IMR-90 (cell line): ENCODE data around the gene FAM241A. TPM values are rescaled to one million over a fixed set of nuclear protein-coding genes. Genes with fewer than 3 reads are reported as not detected.
"Not testable (repeated sequence)": the region's sequence is repeated elsewhere in the genome, so short reads cannot be mapped to it uniquely, and the experiment has no call there.

Experiments used
- ATAC-seq: fragments of 200-7000 bp; cut with Tn5 transposase; 2 replicates; pipeline ENCODE4 v1.9.1; 2020; ENCODE audit warnings: low read depth, mild to moderate bottlenecking, moderate library complexity
- BruUV-seq: library from RNA; stranded (reverse); fragments of 400-500 nt; replicated peaks from 2 replicates; lab custom pipeline; 2021; lab: Mats Ljungman, UMichigan
- CTCF ChIA-PET: fragments of 300-600 bp; formaldehyde crosslinking; extraction: SDS; loops from one replicate; lab custom pipeline; 2021; ENCODE audit warnings: antibody characterized with exemption; lab: Yijun Ruan, JAX
- POLR2A ChIA-PET: fragments of 300-600 bp; sonication (Branson Sonifier 250); formaldehyde crosslinking; loops from one replicate; lab custom pipeline; 2022; ENCODE audit warnings: antibody characterized with exemption; ENCODE audit not compliant: unreplicated experiment; lab: Charles Lee
- DNase-seq: peaks from one replicate; pipeline ENCODE4 v3.0.0; 2013
- H2AFZ ChIP-seq: replicated peaks from 2 replicates; pipeline ENCODE3; 2013; ENCODE audit warnings: low read length, mild to moderate bottlenecking; ENCODE audit not compliant: poor library complexity
- H2AK5ac ChIP-seq: 2 replicates; pipeline ENCODE4 v1.6.1; 2013; ENCODE audit warnings: low read depth, low read length, inconsistent platforms
- H2AK9ac ChIP-seq: replicated peaks from 2 replicates; pipeline ENCODE3; 2013; ENCODE audit warnings: mild to moderate bottlenecking, low read depth, low read length, moderate library complexity; ENCODE audit not compliant: poor library complexity
- H2BK120ac ChIP-seq: 2 replicates; pipeline ENCODE4 v1.6.1; 2013; ENCODE audit warnings: low read depth, low read length, inconsistent platforms
- H2BK15ac ChIP-seq: 3 replicates; pipeline ENCODE4 v1.6.1; 2013; ENCODE audit warnings: low read depth, low read length, inconsistent platforms
- H2BK20ac ChIP-seq: 2 replicates; pipeline ENCODE4 v1.6.1; 2013; ENCODE audit warnings: low read depth, mild to moderate bottlenecking, inconsistent platforms, low read length, moderate library complexity
- H2BK5ac ChIP-seq: 2 replicates; pipeline ENCODE4 v1.6.1; 2013; ENCODE audit warnings: mild to moderate bottlenecking, low read depth, low read length, inconsistent platforms; ENCODE audit not compliant: poor library complexity, severe bottlenecking
- H3K14ac ChIP-seq: replicated peaks from 2 replicates; pipeline ENCODE4 v1.6.1; 2013; ENCODE audit warnings: low read depth, low read length, inconsistent platforms
- H3K18ac ChIP-seq: 2 replicates; pipeline ENCODE4 v1.6.1; 2013; ENCODE audit warnings: low read depth, low read length, control low read depth
- H3K23ac ChIP-seq: 2 replicates; pipeline ENCODE4 v1.6.1; 2013; ENCODE audit warnings: low read depth, low read length, inconsistent platforms
- H3K27ac ChIP-seq: 2 replicates; pipeline ENCODE4 v1.5.1; 2013; ENCODE audit warnings: mild to moderate bottlenecking, control low read depth, low read length; ENCODE audit not compliant: insufficient read depth
- H3K27me3 ChIP-seq: 2 replicates; pipeline ENCODE4 v1.6.1; 2013; ENCODE audit warnings: low read length; ENCODE audit not compliant: control insufficient read depth, insufficient read depth
- H3K36me3 ChIP-seq: 2 replicates; pipeline ENCODE4 v1.6.1; 2013; ENCODE audit warnings: low read length, mixed read lengths; ENCODE audit not compliant: control insufficient read depth, insufficient read depth
- H3K4ac ChIP-seq: 2 replicates; pipeline ENCODE4 v1.6.1; 2013; ENCODE audit warnings: low read depth, low read length, inconsistent platforms
- H3K4me1 ChIP-seq: 2 replicates; pipeline ENCODE4 v1.6.1; 2013; ENCODE audit warnings: low read length, mixed read lengths; ENCODE audit not compliant: control insufficient read depth, insufficient read depth
- H3K4me2 ChIP-seq: 2 replicates; pipeline ENCODE4 v1.6.1; 2013; ENCODE audit warnings: low read depth, mild to moderate bottlenecking, control low read depth, low read length, moderate library complexity
- H3K4me3 ChIP-seq: 2 replicates; pipeline ENCODE4 v1.5.1; 2013; ENCODE audit warnings: low read depth, mild to moderate bottlenecking, control low read depth, low read length, moderate library complexity; ENCODE audit not compliant: insufficient read depth
- H3K56ac ChIP-seq: 2 replicates; pipeline ENCODE4 v1.6.1; 2013; ENCODE audit warnings: low read length, inconsistent platforms; ENCODE audit not compliant: insufficient read depth; ENCODE audit errors: extremely low read depth
- H3K79me1 ChIP-seq, 2 experiments: 2 replicates each; pipeline ENCODE4 v1.6.1; 2013; ENCODE audit warnings: low read length in 2 of 2, inconsistent platforms in 1 of 2, low read depth in 1 of 2
- H3K9ac ChIP-seq: 2 replicates; pipeline ENCODE4 v1.6.1; 2013; ENCODE audit warnings: low read depth, low read length, control low read depth
- H3K9me1 ChIP-seq: 2 replicates; pipeline ENCODE4 v1.6.1; 2013; ENCODE audit warnings: low read length, inconsistent platforms; ENCODE audit not compliant: insufficient read depth
- H3K9me3 ChIP-seq: 2 replicates; pipeline ENCODE4 v1.6.1; 2013; ENCODE audit warnings: low read length; ENCODE audit not compliant: control insufficient read depth, insufficient read depth
- H4K20me1 ChIP-seq: 2 replicates; pipeline ENCODE4 v1.6.1; 2013; ENCODE audit warnings: low read length, inconsistent platforms; ENCODE audit not compliant: insufficient read depth
- H4K5ac ChIP-seq: 2 replicates; pipeline ENCODE4 v1.6.1; 2013; ENCODE audit warnings: mild to moderate bottlenecking, low read depth, low read length, control low read depth
- H4K8ac ChIP-seq, 2 experiments: 2 replicates each; pipeline ENCODE4 v1.6.1; 2013; ENCODE audit warnings: low read depth in 2 of 2, low read length in 2 of 2, control low read depth in 1 of 2, inconsistent platforms in 1 of 2
- H4K91ac ChIP-seq: 2 replicates; pipeline ENCODE4 v1.6.1; 2013; ENCODE audit warnings: low read depth, low read length, inconsistent platforms; ENCODE audit not compliant: insufficient read depth
- BHLHE40 ChIP-seq: fragments of 150-350 bp; IDR thresholded peaks from 2 replicates; pipeline ENCODE4 v1.6.1; 2016; ENCODE audit warnings: mild to moderate bottlenecking, low read depth, low read length
- CEBPB ChIP-seq: IDR thresholded peaks from 2 replicates; pipeline ENCODE4 v1.6.1; 2012; ENCODE audit warnings: low read depth, low read length, improper control_type of control experiment
- FOS ChIP-seq: fragments of 150-350 bp; IDR thresholded peaks from 2 replicates; pipeline ENCODE4 v1.6.1; 2016; ENCODE audit warnings: low read depth, low read length
- MAZ ChIP-seq: IDR thresholded peaks from 2 replicates; pipeline ENCODE4 v1.6.1; 2012; ENCODE audit warnings: low read depth, mild to moderate bottlenecking, low read length, improper control_type of control experiment, moderate library complexity, borderline replicate concordance
- NFE2L2 ChIP-seq: fragments of 150-350 bp; IDR thresholded peaks from 2 replicates; pipeline ENCODE4 v1.6.1; 2016; ENCODE audit warnings: low read depth, mild to moderate bottlenecking, low read length
- POLR2A ChIP-seq: IDR thresholded peaks from 2 replicates; pipeline ENCODE4 v1.6.1; 2012; ENCODE audit warnings: mild to moderate bottlenecking, low read depth, low read length
- WGBS, 2 experiments: methylation state at CpG; one replicate each; pipeline versions ENCODE4 v1.1.5 to v1.1.7; 2013; ENCODE audit warnings: missing lambda C conversion rate in 2 of 2; ENCODE audit not compliant: insufficient read length in 1 of 2; ENCODE audit errors: extremely low coverage in 2 of 2; 5-methylcytosine and 5-hydroxymethylcytosine counted together
- dilution Hi-C: fragments of 300-500 bp; cut with HindIII; formaldehyde crosslinking; loops from one replicate; pipeline ENCODE4 v1.14.3; 2018; ENCODE audit warnings: low sequenced_read_pairs; ENCODE audit not compliant: unreplicated experiment
- in situ Hi-C: fragments of 300-500 bp; cut with MboI; formaldehyde crosslinking; loops from 3 replicates; pipeline ENCODE4 v1.14.3; 2019; ENCODE audit warnings: low sequenced_read_pairs, inconsistent platforms, mixed read lengths
- intact Hi-C: fragments of 100-400 bp; cut with micrococcal nuclease; formaldehyde crosslinking; loops from 2 replicates; pipeline ENCODE4 v1.10.0; 2022
- polyA plus RNA-seq, 3 experiments: library from polyadenylated mRNA; depleted of rRNA; stranded (reverse); fragments of >200 nt; gene quantifications; 2 replicates each; pipeline ENCODE4 v1.2.3, GENCODE V29; 2012; ENCODE audit warnings: low replicate concordance in 1 of 3
- total RNA-seq: library from RNA; depleted of rRNA; stranded (reverse); fragments of >200 nt; gene quantifications from 2 replicates; pipeline ENCODE4 v1.2.3, GENCODE V29; 2012

The FAM241A gene
- total and polyA plus RNA-seq, 2 of the 4 experiments (the other 2 are of a cell fraction), result under 0.01 to 0.24 TPM

DNA sequence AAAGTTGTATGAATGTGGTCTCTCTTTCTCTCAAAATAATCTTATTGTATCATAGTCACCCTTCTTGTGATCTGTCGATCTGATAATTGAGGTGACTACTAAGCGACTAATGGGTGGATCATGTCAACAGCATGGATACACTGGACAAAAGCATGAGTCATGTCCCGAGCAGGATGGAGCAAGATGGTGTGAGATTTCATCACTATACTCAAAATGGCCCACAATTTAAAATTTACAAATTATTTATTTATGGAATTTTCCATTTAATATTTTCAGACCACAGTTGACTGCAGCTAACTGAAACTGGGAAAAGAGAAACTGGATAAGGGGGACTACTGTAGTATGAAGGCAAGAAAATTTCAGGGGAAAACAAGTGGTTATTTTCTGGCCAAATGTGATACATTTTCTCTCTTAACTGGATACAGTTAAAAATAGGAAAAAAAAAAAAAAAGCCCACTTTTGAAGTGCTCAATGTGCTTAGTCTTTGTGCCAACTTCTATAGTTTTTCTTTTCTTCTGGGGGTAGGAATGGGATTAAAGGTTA is 25.3 kb downstream of the FAM241A start:
- no TSS peak for BruUV-seq
- no peaks in the 10 kb centered on the region for H3K79me1 ChIP-seq
- H3K4me3 ChIP-seq, result no peak overlapping the region
- no peak overlapping the region for H2AK5ac ChIP-seq
- no peaks in the 10 kb centered on the region for H3K4me1 ChIP-seq
- H3K4me2 ChIP-seq, result peak overlapping the region; percentile 45; the same call in 1 of the 2 replicates
- no peak overlapping the region for H3K23ac ChIP-seq
- in situ Hi-C loops, result no loop called here
- peak overlapping the region; percentile 6; the same call in 1 of the 2 replicates for H2BK20ac ChIP-seq
- no peak overlapping the region for H3K27ac ChIP-seq
- H4K20me1 ChIP-seq, result no peaks in the 10 kb centered on the region
- no peak overlapping the region for H3K56ac ChIP-seq
- H2BK15ac ChIP-seq, result no peak overlapping the region
- CTCF ChIA-PET, result no interaction called here
- WGBS, 2 experiments, result no CpG with 5 or more reads among the region's 3 CpGs
- H3K9me1 ChIP-seq, result no peaks in the 10 kb centered on the region
- H3K36me3 ChIP-seq, result no peaks in the 10 kb centered on the region
- no peak overlapping the region for H4K91ac ChIP-seq
- intact Hi-C loops, result no loop called here
- peak; percentile 82 for ATAC-seq
- dilution Hi-C loops, result no loop called here
- no peak overlapping the region for H2AK9ac ChIP-seq
- no peak overlapping the region for H3K14ac ChIP-seq
- DNase-seq, result peak; percentile 92
- H2BK120ac ChIP-seq, result peak overlapping the region; percentile 85
- no peaks in the 10 kb centered on the region for H3K27me3 ChIP-seq
- H4K5ac ChIP-seq, result no peak overlapping the region
- TF ChIP-seq BHLHE40 (peak; percentile 70), CEBPB (peak; percentile 97), NFE2L2 (0 out of 2 replicates have a peak, but pooled peaks have one; percentile 29), MAZ (no peak), POLR2A (no peak), FOS (peak; percentile 93)
- no peaks in the 10 kb centered on the region for H3K9me3 ChIP-seq
- no peak overlapping the region for H2BK5ac ChIP-seq
- H4K8ac ChIP-seq, result peak overlapping the region; percentile 85 to 87; a peak in 3 of 4 replicates
- peak overlapping the region; percentile 40; the same call in 1 of the 2 replicates for H3K18ac ChIP-seq
- POLR2A ChIA-PET, result no interaction called here
- no peak overlapping the region for H3K4ac ChIP-seq
- H3K9ac ChIP-seq, result no peak overlapping the region
- no peak overlapping the region for H2AFZ ChIP-seq

DNA sequence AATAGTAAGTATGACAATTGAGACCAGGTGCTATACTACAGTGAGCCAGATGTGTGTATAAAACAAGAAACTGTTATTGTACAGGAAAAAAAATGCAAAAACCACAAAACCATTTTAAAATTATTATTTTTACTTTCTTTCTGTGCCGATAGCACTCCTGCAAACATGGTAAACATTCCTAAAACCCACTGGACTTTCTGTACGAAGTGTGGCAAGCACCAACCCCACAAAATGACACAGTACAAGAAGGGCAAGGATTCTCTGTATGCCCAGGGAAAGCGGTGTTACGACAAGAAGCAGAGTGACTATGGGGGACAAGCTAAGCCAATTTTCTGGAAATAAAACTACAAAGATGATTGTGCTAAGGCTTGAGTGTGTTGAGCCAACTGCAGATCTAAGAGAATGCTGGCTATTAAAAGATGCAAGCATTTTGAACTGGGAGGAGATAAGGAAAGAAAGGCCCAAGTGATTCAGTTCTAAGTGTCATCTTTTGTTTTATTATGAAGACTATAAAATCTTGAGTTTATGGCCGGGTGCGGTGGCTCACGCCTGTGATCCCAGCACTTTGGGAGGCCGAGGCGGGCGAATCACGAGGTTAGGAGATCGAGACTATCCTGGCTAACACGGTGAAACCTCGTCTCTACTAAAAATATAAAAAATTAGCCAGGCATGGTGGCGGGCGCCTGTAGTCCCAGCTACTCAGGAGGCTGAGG is 26.0 kb downstream of the FAM241A start:
- dilution Hi-C loops, H4K20me1 ChIP-seq, POLR2A ChIA-PET, H2BK5ac ChIP-seq, intact Hi-C loops, H3K4me2 ChIP-seq, in situ Hi-C loops, H3K9ac ChIP-seq, CTCF ChIA-PET, H3K9me1 ChIP-seq, H3K9me3 ChIP-seq, BruUV-seq, H3K79me1 ChIP-seq, H3K56ac ChIP-seq, H3K4me1 ChIP-seq, H2AK9ac ChIP-seq, H3K36me3 ChIP-seq, H3K27ac ChIP-seq, H3K4me3 ChIP-seq, H2AFZ ChIP-seq, H3K23ac ChIP-seq, DNase-seq, H3K27me3 ChIP-seq, ATAC-seq: not testable (repeated sequence)
- peak overlapping the region; percentile 95 for H2BK20ac ChIP-seq
- peak overlapping the region; percentile 75; the same call in 1 of the 2 replicates for H3K4ac ChIP-seq
- peak overlapping the region; percentile 57; the same call in 2 of the 3 replicates for H2BK15ac ChIP-seq
- H4K8ac ChIP-seq, result peak overlapping the region; percentile 85 to 87
- WGBS, 2 experiments, result 86% methylated on average over 2 of the region's 16 CpGs; no CpG with 5 or more reads in 1 of the 2 experiments
- H2AK5ac ChIP-seq, result peak overlapping the region; percentile 88; the same call in 1 of the 2 replicates
- peak overlapping the region; percentile 89; the same call in 1 of the 2 replicates for H3K14ac ChIP-seq
- peak overlapping the region; percentile 85 for H2BK120ac ChIP-seq
- H4K91ac ChIP-seq, result peak overlapping the region; percentile 91
- H3K18ac ChIP-seq, result peak overlapping the region; percentile 83; the same call in 1 of the 2 replicates
- peak overlapping the region; percentile 44; the same call in 1 of the 2 replicates for H4K5ac ChIP-seq
